HCT116 (cell line): Measurements from ENCODE around the gene ZC3H12C. TPM values are rescaled to one million over a fixed set of nuclear protein-coding genes. Genes with fewer than 3 reads are reported as not detected.

Experiments used
- ATAC-seq: fragments of 200-7000 bp; cut with Tn5 transposase; 2 replicates; pipeline ENCODE4 v1.9.1; 2020; ENCODE audit warnings: mild to moderate bottlenecking, moderate library complexity
- BruUV-seq: library from RNA; stranded (reverse); fragments of 400-500 nt; replicated peaks from 2 replicates; lab custom pipeline; 2021; lab: Mats Ljungman, UMichigan
- CTCF ChIA-PET: fragments of 300-600 bp; sonication (Branson Sonifier 250); formaldehyde crosslinking; loops from one replicate; lab custom pipeline; 2021; ENCODE audit warnings: antibody characterized with exemption; lab: Charles Lee
- POLR2A ChIA-PET: fragments of 300-600, 350-600 bp; sonication (Branson Sonifier 250); formaldehyde crosslinking; loops from one replicate; lab custom pipeline; 2021; ENCODE audit warnings: antibody characterized with exemption; lab: Charles Lee
- RAD21 ChIA-PET, 2 experiments: fragments of 300-600 bp; sonication (Branson Sonifier 250); formaldehyde crosslinking; loops; one replicate each; lab custom pipeline; 2023; ENCODE audit warnings: low total read pairs in 2 of 2; ENCODE audit not compliant: uncharacterized antibody in 2 of 2, unreplicated experiment in 2 of 2, low non-redundant PET in 1 of 2; lab: Charles Lee
- DNase-seq: peaks from one replicate; pipeline ENCODE4 v3.0.0-alpha.2; 2010; ENCODE audit warnings: low read depth, low spot score
- H2AFZ ChIP-seq: fragments of 200-600 bp; shearing (Covaris generic), sonication (generic); 2 replicates; pipeline ENCODE4 v1.6.1; 2017; ENCODE audit warnings: low read depth, mixed run types, mixed read lengths, antibody characterized with exemption, low read length; ENCODE audit not compliant: poor library complexity, severe bottlenecking
- H3K27ac ChIP-seq: 2 replicates; pipeline ENCODE4 v1.5.1; 2012; ENCODE audit warnings: low read depth, low read length
- H3K27me3 ChIP-seq: fragments of 200-600 bp; sonication (generic); 2 replicates; pipeline ENCODE4 v1.6.1; 2016; ENCODE audit warnings: mixed run types, low read length, mixed read lengths; ENCODE audit not compliant: insufficient read depth
- H3K36me3 ChIP-seq, 2 experiments: fragments of 200-500 bp in 1 of 2; fragments of 200-600 bp in 1 of 2; sonication (Bioruptor generic) in 1 of 2; sonication (generic) in 1 of 2; 2 replicates each; pipeline versions ENCODE4 v1.5.1 to v1.6.1; 2014 to 2016; ENCODE audit warnings: low read length in 2 of 2, inconsistent platforms in 1 of 2, mixed read lengths in 1 of 2, mixed run types in 1 of 2; ENCODE audit not compliant: insufficient read depth in 2 of 2, control insufficient read depth in 1 of 2
- H3K4me1 ChIP-seq, 2 experiments: fragments of 200-600 bp in 1 of 2; sonication (generic) in 1 of 2; 2 replicates each; pipeline versions ENCODE4 v1.5.1 to v1.6.1; 2012 to 2017; ENCODE audit warnings: low read length in 2 of 2, inconsistent platforms in 1 of 2, mild to moderate bottlenecking in 1 of 2, mixed read lengths in 1 of 2, mixed run types in 1 of 2, moderate library complexity in 1 of 2; ENCODE audit not compliant: insufficient read depth in 2 of 2, control insufficient read depth in 1 of 2
- H3K4me2 ChIP-seq: fragments of 200-600 bp; sonication (generic); 2 replicates; pipeline ENCODE4 v1.6.1; 2017; ENCODE audit warnings: mixed run types, low read length, mixed read lengths
- H3K4me3 ChIP-seq, 2 experiments: fragments of 200-600 bp in 1 of 2; sonication (generic) in 1 of 2; replicated peaks in 1 of 2; 2 replicates each; pipeline ENCODE4 v1.5.1; 2011 to 2016; ENCODE audit warnings: low read length in 2 of 2, control low read depth in 1 of 2, low read depth in 1 of 2, mild to moderate bottlenecking in 1 of 2, mixed read lengths in 1 of 2, mixed run types in 1 of 2
- H3K79me2 ChIP-seq: fragments of 200-600 bp; sonication (generic); 2 replicates; pipeline ENCODE4 v1.6.1; 2017; ENCODE audit warnings: mild to moderate bottlenecking, mixed run types, low read length, moderate library complexity, mixed read lengths; ENCODE audit not compliant: insufficient read depth
- H3K9ac ChIP-seq: fragments of 200-600 bp; sonication (generic); 2 replicates; pipeline ENCODE4 v1.6.1; 2016; ENCODE audit warnings: low read length, mixed read lengths
- H3K9me2 ChIP-seq: fragments of 200-600 bp; sonication (generic), shearing (Covaris generic); 2 replicates; pipeline ENCODE4 v1.6.1; 2017; ENCODE audit warnings: mixed run types, mild to moderate bottlenecking, moderate library complexity; ENCODE audit not compliant: insufficient read depth
- H3K9me3 ChIP-seq, 2 experiments: fragments of 200-500 bp in 1 of 2; fragments of 200-600 bp in 1 of 2; sonication (Bioruptor generic) in 1 of 2; sonication (generic) in 1 of 2; 2 replicates each; pipeline ENCODE4 v1.6.1; 2014 to 2017; ENCODE audit warnings: low read length in 2 of 2, mixed read lengths in 2 of 2, inconsistent platforms in 1 of 2, low read depth in 1 of 2, mild to moderate bottlenecking in 1 of 2, mixed run types in 1 of 2, moderate library complexity in 1 of 2; ENCODE audit not compliant: control insufficient read depth in 1 of 2, insufficient read depth in 1 of 2
- H4K20me1 ChIP-seq: fragments of 200-600 bp; sonication (generic), shearing (Covaris generic); 2 replicates; pipeline ENCODE4 v1.6.1; 2017; ENCODE audit warnings: mixed run types, mild to moderate bottlenecking, moderate library complexity; ENCODE audit not compliant: insufficient read depth
- ATF3 ChIP-seq: IDR thresholded peaks from 2 replicates; pipeline ENCODE4 v1.6.1; 2012
- CTCF ChIP-seq, 3 experiments: fragments of 200-600 bp in 1 of 3; sonication (generic) in 1 of 3; IDR thresholded peaks in 2 of 3; conservative IDR thresholded peaks in 1 of 3; 2 replicates each; pipeline ENCODE4 v1.5.1; 2012 to 2017; ENCODE audit warnings: low read depth in 2 of 3, low read length in 2 of 3, antibody characterized with exemption in 1 of 3, borderline replicate concordance in 1 of 3, control low read depth in 1 of 3, mild to moderate bottlenecking in 1 of 3, mixed read lengths in 1 of 3, mixed run types in 1 of 3, moderate library complexity in 1 of 3; ENCODE audit not compliant: insufficient read depth in 1 of 3
- EGR1 ChIP-seq: IDR thresholded peaks from 2 replicates; pipeline ENCODE4 v1.6.1; 2012; ENCODE audit warnings: low read depth
- ELF1 ChIP-seq: IDR thresholded peaks from 2 replicates; pipeline ENCODE4 v1.6.1; 2012; ENCODE audit warnings: low read depth, borderline replicate concordance
- EZH2phosphoT487 ChIP-seq: fragments of 200-600 bp; IDR thresholded peaks from 2 replicates; pipeline ENCODE4 v1.6.1; 2018; ENCODE audit warnings: antibody characterized with exemption, borderline replicate concordance
- FOSL1 ChIP-seq: IDR thresholded peaks from 2 replicates; pipeline ENCODE4 v1.6.1; 2012; ENCODE audit warnings: low read depth
- JUND ChIP-seq: IDR thresholded peaks from 2 replicates; pipeline ENCODE4 v1.6.1; 2012
- POLR2AphosphoS5 ChIP-seq: IDR thresholded peaks from 2 replicates; pipeline ENCODE4 v1.6.1; 2011; ENCODE audit warnings: mild to moderate bottlenecking, low read depth, low read length, moderate library complexity
- RAD21 ChIP-seq: IDR thresholded peaks from 2 replicates; pipeline ENCODE4 v1.6.1; 2012; ENCODE audit warnings: low read depth, mild to moderate bottlenecking
- SIN3A ChIP-seq: IDR thresholded peaks from 2 replicates; pipeline ENCODE4 v1.6.1; 2012; ENCODE audit warnings: low read depth
- SRF ChIP-seq: IDR thresholded peaks from 2 replicates; pipeline ENCODE4 v1.6.1; 2012; ENCODE audit warnings: low read depth
- TCF7L2 ChIP-seq: IDR thresholded peaks from 2 replicates; pipeline ENCODE4 v1.7.0; 2011; ENCODE audit warnings: borderline replicate concordance, inconsistent platforms; ENCODE audit not compliant: insufficient read depth, insufficient read length; ENCODE audit errors: extremely low read depth
- YY1 ChIP-seq: IDR thresholded peaks from 2 replicates; pipeline ENCODE4 v1.6.1; 2011; ENCODE audit warnings: low read length, low read depth, moderate library complexity, mild to moderate bottlenecking; ENCODE audit not compliant: insufficient replicate concordance; ENCODE audit errors: extremely low read depth
- ZBTB33 ChIP-seq: IDR thresholded peaks from 2 replicates; pipeline ENCODE4 v1.6.1; 2011; ENCODE audit warnings: mild to moderate bottlenecking, low read length, moderate library complexity; ENCODE audit not compliant: insufficient replicate concordance; ENCODE audit errors: extremely low read depth
- ZFX ChIP-seq: fragments of 450-650 bp; IDR thresholded peaks from 2 replicates; pipeline ENCODE4 v1.6.1; 2017
- ZNF274 ChIP-seq: fragments of 200-500 bp; sonication (Bioruptor generic); IDR thresholded peaks from 2 replicates; pipeline ENCODE4 v1.6.1; 2014; ENCODE audit warnings: mild to moderate bottlenecking, low read depth, low read length, inconsistent platforms
- intact Hi-C: fragments of 100-400 bp; cut with micrococcal nuclease; formaldehyde crosslinking; loops from 2 replicates; pipeline ENCODE4 v1.10.0; 2022
- total RNA-seq: library from RNA; stranded (reverse); gene quantifications from one replicate; pipeline ENCODE4 v1.2.1, GENCODE V29; 2021; ENCODE audit not compliant: unreplicated experiment
- TF ChIP-seq, protein P1 (sequence below): IDR thresholded peaks from 2 replicates; pipeline ENCODE4 v1.6.1; 2012; ENCODE audit warnings: low read depth
- TF ChIP-seq, protein P2 (sequence below): IDR thresholded peaks from 2 replicates; pipeline ENCODE4 v1.6.1; 2012

The ZC3H12C gene
- total RNA-seq, 1 experiment from 2014 or later, result 10.2 TPM

DNA sequence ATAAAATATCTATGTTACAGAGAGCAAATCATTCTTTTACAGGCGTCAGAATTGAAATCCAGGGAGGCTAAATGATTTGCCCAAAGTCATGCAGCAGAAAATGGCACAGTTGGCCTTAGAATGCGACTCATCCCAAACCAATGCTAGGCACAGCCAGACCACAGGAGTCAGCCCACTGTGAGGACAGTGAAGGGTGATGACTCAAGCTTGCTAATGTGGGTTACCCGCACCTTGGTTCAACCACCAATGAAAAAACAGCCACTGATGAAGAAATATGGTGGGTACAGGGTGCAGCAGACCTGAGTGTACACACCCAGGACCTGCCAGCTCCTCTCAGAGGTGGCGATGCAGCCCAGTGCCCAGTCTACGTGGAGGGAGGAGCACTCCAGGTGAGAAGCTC is 89.7 kb downstream of the ZC3H12C start (continued):
- TF ChIP-seq, protein P1, sequence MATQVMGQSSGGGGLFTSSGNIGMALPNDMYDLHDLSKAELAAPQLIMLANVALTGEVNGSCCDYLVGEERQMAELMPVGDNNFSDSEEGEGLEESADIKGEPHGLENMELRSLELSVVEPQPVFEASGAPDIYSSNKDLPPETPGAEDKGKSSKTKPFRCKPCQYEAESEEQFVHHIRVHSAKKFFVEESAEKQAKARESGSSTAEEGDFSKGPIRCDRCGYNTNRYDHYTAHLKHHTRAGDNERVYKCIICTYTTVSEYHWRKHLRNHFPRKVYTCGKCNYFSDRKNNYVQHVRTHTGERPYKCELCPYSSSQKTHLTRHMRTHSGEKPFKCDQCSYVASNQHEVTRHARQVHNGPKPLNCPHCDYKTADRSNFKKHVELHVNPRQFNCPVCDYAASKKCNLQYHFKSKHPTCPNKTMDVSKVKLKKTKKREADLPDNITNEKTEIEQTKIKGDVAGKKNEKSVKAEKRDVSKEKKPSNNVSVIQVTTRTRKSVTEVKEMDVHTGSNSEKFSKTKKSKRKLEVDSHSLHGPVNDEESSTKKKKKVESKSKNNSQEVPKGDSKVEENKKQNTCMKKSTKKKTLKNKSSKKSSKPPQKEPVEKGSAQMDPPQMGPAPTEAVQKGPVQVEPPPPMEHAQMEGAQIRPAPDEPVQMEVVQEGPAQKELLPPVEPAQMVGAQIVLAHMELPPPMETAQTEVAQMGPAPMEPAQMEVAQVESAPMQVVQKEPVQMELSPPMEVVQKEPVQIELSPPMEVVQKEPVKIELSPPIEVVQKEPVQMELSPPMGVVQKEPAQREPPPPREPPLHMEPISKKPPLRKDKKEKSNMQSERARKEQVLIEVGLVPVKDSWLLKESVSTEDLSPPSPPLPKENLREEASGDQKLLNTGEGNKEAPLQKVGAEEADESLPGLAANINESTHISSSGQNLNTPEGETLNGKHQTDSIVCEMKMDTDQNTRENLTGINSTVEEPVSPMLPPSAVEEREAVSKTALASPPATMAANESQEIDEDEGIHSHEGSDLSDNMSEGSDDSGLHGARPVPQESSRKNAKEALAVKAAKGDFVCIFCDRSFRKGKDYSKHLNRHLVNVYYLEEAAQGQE, result no peak

DNA sequence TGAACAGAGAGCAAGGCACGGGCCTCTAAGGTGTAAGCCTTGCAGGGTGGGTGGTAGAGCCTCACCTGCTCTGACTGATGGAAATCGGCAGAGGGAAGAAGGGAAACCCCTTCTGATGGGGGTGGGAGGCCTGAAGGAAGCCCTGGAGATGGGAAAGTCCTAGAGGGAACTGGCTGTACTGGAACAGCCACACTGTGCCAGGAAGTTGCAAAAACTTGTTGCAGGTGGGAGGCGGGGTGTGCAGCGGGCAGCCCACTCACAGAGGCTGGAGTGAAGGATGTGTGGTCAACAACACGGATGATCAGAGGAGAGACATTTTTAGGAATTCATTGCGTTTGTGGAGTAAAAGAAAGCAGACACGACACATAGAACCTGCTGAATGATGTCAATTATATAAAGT is 91.3 kb downstream of the ZC3H12C start:
- RAD21 ChIA-PET, result no interaction called here
- H3K4me3 ChIP-seq, result no peak overlapping the region
- intact Hi-C loops, result no loop called here
- CTCF ChIA-PET, result interaction anchor here (1.8 kb wide), 1 partner anchor 11 kb away, joined by 5 read pairs; no protein-coding TSS in a partner anchor
- H3K9ac ChIP-seq, result no peak overlapping the region
- no peaks in the 10 kb centered on the region for H3K9me3 ChIP-seq
- TF ChIP-seq EGR1, result no peak
- no peak for TF ChIP-seq ZNF274
- no peak for TF ChIP-seq CTCF (IDR thresholded peaks at IDR 0.05 in 2 of 3, conservative IDR thresholded peaks at IDR 0.05 in 1 of 3; ENCODE audit: borderline replicate concordance in 1 of 3, insufficient read depth in 1 of 3, low read depth in 2 of 3, low read length in 2 of 3)
- TF ChIP-seq SIN3A, result no peak
- TF ChIP-seq ZFX, result no peak
- TF ChIP-seq EZH2phosphoT487, result no peak
- TF ChIP-seq ELF1, result no peak
- no peak for TF ChIP-seq POLR2AphosphoS5
- TF ChIP-seq, protein P2, sequence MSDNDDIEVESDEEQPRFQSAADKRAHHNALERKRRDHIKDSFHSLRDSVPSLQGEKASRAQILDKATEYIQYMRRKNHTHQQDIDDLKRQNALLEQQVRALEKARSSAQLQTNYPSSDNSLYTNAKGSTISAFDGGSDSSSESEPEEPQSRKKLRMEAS, result no peak
- TF ChIP-seq YY1, result no peak
- TF ChIP-seq ATF3, result no peak
- no peak for TF ChIP-seq RAD21
- no peak for TF ChIP-seq JUND
- no peak for TF ChIP-seq FOSL1
- TF ChIP-seq ZBTB33, result no peak
- no peak for TF ChIP-seq TCF7L2
- TF ChIP-seq SRF, result no peak
- TF ChIP-seq, all 23 proteins: peak for 0
- Histone ChIP-seq H3K9me2 (no peaks in the 10 kb centered on the region), H3K27ac (no peak overlapping the region), H3K4me2 (no peak overlapping the region), H3K36me3 (no peaks in the 10 kb centered on the region), H3K27me3 (no peaks in the 10 kb centered on the region), H4K20me1 (no peaks in the 10 kb centered on the region), H3K79me2 (no peaks in the 10 kb centered on the region), H2AFZ (no peak overlapping the region), H3K4me1 (peaks cover 5 to 44% of the 10 kb centered on the region in 2 experiments; a peak in 3 of 4 replicates)
- ATAC-seq (no peak), DNase-seq (no peak)
- POLR2A ChIA-PET, result interaction anchor here (1.4 kb wide), 1 partner anchor 10 kb away, joined by 4 read pairs; no protein-coding TSS in a partner anchor
- BruUV-seq, result no TSS peak
